GM19455 (cell line): Measurements from ENCODE around the gene PTCD2.

Source experiments
- ATAC-seq: cut with Tn5 transposase; IDR thresholded peaks from one replicate; pipeline ENCODE4 v1.9.1; 2021; ENCODE audit not compliant: unreplicated experiment

The PTCD2 gene

GRCh38 chr5:72408603-72409002 is 88.4 kb downstream of the PTCD2 start:
- ATAC-seq: no peak

GRCh38 chr5:72410688-72411295 is 90.6 kb downstream of the PTCD2 start:
- no peak for ATAC-seq

GRCh38 chr5:72412283-72413055 is 92.3 kb downstream of the PTCD2 start:
- ATAC-seq: no peak

DNA sequence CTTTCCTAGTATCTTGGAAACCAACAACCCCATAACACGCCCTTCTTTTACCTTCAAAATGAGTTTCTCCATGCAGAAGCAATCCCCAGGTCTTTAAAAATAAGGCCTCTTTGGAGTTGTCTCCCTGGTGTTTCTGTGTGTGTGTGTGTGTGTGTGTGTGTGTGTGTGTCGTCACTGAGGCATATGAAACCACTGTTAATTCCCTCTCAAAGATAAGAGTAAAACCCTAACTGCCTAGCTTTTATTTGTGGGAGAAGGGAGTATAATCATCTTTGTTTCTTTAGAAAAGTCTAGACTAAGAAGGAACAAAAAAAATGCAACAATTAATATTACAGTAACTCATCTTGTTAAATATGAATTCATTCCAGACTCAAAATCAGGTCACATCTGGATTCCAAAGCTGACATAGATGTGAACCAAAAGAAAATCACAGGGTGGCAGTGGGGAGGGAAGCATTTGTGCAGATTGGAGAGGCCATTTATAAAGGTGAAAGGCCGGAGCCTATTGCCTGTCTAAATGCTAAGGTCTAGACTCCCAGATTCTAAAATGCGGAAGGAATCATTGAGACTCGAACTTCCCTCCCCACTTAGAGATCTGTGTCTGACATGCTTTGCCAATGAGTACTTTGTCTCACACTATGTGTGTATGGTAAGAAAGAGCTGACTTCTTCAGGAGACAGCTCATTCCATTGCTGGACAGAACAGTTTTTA is 95.6 kb downstream of the PTCD2 start:
- no peak for ATAC-seq

GRCh38 chr5:72417333-72418062 is 97.3 kb downstream of the PTCD2 start:
- ATAC-seq: no peak
